IPS DF 4.7 (cell line): ENCODE results near the gene SOX4.
A peak's percentile ranks its signal among the peaks of the same experiment; 100 is the strongest.
"Not testable (repeated sequence)": the region's sequence is repeated elsewhere in the genome, so short reads cannot be mapped to it uniquely, and the experiment has no call there.

Source experiments
- DNase-seq: peaks from one replicate; pipeline ENCODE4 v3.0.0-alpha.2; 2013; ENCODE audit warnings: low spot score; ENCODE audit errors: extremely low read depth

Gene SOX4

GRCh38 chr6:21593412-21593926 is at the start of gene SOX4:
TSS of gene SOX4 (plus strand) at chr6:21593751. CDS start at chr6:21594535, 784 bp downstream.
- peak; percentile 96 for DNase-seq

- not testable (repeated sequence) for DNase-seq
Measured at GRCh38 chr6:21552286-21552685, 41.3 kb upstream of the SOX4 start.

DNA sequence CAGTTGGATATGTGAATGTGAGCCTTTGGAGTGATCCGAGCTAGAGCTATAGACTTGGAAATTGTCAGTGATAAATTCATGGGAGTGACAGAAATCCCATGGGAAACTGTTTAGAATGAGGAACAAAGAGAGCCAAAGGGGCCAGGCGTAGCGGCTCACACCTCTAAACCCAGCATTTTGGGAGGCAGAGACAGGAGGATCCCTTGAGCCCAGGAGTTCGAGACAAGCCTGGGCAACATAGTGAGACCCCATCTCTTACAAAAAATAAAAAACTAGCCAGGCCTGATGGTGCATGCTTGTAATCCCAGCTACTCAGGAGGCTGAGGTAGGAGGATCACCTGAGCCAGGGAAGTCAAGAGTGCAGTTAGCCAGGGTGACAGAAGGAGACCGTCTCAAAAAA is 39.3 kb upstream of the SOX4 start:
- DNase-seq, result no peak

DNA sequence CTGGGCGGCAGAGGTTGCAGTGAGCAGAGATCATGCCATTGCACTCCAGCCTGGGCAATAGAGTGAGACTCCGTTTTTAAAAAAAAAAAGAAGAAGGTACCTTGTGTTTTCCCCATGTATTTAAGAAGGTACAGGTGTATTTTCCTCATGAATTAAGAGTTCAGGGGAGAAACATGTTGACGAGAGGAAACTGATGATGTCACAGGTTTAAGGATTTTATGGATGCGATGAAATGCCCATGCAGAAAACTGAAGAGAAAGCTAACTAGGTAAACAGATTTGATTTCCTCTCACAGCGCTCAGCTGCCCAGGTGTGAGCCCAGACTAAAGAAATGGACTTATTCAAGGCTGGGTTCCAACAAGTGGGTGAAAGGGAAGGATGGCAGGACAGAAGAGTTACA is 38.4 kb upstream of the SOX4 start:
- DNase-seq, result no peak

DNA sequence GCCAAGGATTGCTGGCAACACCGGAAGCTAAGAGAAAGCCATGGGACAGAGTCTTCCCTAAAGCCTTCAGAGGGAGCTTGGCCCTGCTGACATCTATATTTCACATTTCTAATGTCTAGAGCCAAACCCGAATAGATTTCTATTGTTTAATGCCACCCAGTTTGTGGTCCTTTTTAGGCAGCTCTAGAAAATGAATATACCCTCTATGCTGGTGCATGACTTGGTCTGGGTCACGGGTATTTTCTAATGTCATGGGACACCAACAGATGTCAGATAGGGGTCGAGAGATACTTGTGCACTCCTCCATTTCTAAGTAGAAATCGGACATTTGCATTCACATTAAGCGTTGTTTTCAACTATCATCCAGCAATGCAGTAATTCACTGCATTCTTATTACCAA is 37.0 kb upstream of the SOX4 start:
- no peak for DNase-seq

DNA sequence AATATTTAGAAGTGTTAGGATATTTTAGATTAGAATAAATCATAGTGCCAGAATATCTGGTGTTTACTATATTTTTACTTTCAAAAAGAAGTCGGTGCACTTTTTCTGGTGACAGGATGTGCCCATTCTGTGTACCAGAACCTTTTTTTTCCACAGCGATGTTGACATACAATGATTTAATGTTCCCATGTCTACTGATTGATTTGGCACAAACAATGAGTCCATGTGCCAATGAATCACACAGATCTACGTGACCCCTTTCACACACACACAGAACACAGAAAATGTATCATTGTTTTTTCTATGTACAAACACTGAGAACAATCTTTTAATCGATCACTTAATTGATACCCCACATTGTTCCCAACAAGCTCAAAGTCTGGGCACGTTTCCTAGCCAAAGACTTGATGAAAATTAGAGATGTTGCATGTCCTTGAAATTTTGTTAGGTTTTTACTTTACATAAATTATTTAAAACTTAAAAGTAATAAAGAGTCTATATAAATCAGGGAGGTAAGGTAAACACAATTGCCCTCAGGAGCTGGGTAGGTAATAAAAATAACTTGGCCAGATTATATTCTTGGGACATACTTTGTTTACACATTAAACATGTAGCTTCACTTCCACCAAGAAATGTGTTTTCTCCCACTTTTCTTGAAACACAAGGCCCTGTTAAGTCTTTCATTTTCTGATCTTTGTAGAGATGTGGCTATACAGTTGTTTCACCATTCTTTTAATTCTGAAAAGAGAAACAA is 36.4 kb upstream of the SOX4 start:
- no peak for DNase-seq

DNA sequence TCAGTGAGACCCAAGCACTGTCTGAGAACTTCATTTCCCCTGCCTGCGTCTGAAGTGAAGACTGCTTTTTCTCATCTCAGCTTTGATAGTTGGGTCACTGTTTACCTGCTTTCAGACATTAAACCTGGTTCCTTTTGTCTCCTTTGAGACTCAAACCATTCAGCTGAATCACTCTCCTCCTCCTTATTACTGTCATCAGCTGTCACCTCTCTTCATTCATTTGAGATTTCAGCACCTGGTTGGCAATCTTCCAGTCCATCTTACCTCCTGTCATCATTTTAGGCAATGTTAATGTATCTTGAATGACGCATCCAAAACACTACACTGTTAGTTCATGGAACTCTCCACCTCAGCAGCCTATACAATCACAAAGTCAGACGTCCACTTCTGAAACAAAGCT is 34.3 kb upstream of the SOX4 start:
- DNase-seq, result no peak

DNA sequence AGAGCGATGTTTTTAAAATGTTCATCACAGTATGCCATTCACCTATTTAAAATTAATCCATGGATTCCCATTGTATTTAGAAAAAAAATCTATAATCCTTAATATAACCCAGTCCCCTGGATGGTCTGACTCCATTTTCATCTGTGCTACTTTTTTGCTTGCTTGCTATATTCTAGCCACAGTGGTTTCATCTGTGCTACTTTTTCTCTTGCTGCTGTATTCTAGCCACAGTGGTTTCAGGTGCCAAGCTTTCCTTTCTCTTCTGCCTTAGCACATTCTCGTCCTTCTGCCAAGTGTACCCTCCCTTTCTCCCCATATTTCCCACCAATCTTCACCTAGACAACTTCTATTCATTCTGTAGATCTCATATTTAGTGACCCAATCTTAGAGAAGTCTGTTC is 33.3 kb upstream of the SOX4 start:
- no peak for DNase-seq

- no peak for DNase-seq
Measured at GRCh38 chr6:21565431-21565830, 28.1 kb upstream of the SOX4 start.

GRCh38 chr6:21578523-21578922 is 15.0 kb upstream of the SOX4 start:
- DNase-seq, result no peak

GRCh38 chr6:21582651-21583050 is 10.9 kb upstream of the SOX4 start:
- no peak for DNase-seq

- no peak for DNase-seq
Measured at GRCh38 chr6:21586300-21586699, 7.3 kb upstream of the SOX4 start.

DNA sequence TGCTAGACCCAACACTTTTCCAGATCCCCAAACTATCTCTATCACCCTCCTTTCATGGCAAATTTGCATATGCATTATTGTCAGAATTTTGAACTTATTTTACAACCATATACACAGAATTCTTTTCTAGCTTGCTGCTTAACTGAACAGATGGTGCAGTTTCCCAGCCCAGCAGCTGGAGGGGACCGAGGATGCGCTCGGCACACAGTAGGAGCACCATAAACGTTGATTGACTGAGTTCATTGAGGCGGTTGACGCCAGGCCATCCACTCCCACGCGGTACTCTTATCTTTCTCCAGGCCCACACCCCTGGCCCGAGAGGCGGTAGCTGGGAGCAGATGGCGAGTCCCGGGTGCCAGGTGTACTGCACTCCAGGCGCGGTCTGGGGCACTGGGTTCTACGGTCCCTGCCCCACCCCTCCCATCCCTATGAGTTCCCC is 6.8 kb upstream of the SOX4 start:
- no peak for DNase-seq

GRCh38 chr6:21587179-21587960 is 6.2 kb upstream of the SOX4 start:
- DNase-seq, result no peak

DNA sequence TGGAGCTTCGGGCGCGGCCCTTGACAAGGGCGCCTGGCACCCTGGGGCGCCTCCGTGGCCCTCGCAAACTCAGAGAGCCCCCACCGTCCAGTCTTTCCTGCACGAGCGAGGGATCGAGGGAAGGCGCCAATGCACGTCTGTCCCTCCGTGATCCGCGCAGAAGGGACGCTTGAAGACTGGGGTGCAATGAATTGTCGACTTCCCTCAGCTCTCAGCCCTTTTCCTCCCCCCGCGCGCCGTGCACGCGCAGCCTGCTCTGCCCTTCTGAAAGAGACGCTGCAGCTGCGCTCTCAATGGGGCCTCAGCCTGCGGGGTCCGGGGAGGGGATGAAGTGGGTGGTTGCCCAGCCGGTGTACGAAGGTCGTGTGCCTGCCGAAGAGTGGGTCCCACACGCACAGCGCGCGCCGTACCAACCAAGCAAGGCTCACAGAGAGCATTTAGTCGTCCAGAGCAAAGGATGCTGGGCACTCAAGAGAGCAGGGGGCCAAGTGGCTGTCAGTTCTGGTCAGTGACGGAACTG is 5.5 kb upstream of the SOX4 start:
- DNase-seq, result no peak

- DNase-seq, result no peak
Measured at GRCh38 chr6:21588481-21589351, 4.8 kb upstream of the SOX4 start.

GRCh38 chr6:21589352-21590345 is 3.9 kb upstream of the SOX4 start:
- DNase-seq, result no peak

DNA sequence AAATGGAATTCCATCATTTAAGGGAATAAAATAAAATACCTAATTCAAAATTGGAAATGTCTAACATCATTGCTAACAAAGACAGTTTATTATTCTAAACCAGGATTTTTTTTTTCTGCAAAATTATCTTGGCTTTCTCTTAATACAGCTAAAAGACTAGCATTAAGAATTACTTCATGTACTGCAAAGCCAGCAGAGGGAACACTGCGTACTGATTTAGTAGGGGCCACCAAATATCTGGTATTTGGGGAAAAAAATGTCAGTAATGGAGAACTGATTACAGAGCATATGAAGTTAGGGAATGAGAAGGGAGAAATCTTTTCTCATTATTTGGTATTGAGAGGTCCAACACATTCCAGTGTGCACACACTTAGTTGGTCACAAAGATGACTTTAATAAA is 3.2 kb upstream of the SOX4 start:
- DNase-seq, result no peak

DNA sequence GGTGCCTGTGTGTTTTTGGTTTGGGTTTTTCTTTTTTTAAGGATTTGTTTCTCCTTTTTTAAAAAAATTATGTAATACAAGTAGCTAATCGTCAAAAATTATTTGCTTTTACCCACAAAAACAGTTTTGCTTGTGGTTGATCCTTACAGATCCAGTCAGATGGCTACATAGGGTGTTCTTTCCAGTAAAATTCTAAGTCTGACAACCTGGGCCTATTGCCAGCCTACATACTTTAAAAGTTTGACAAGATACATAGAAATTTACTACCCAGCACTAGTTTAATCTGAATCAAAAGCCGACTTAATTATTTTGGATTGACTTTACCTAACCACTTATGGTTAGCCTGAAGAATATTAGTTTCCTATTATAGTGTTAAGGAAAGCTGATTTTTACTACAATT is 2.1 kb upstream of the SOX4 start:
- DNase-seq, result no peak

DNA sequence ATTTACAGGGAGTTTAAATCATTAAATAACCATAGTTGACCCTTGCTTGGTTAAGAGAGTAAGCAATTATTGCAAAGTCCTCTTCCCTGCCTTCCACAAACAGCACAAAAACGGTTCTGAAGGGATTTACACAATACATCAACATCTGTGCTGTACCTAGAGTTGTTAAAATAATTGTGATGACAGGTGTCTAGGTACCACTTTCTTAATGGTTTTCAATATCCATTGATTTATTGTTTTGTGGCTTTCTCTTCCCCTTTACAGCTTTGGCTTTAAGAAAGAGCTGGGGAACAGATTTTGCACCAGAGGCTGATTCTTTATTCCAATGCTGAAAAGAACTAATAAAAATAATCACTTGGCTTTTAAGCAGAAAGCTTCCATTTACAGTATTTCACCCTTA is 598 bp upstream of the SOX4 start:
- no peak for DNase-seq
